Keratinocyte (primary cell): ENCODE results near the gene MIA2.
"Not testable (repeated sequence)": the region's sequence is repeated elsewhere in the genome, so short reads cannot be mapped to it uniquely, and the experiment has no call there.

ENCODE experiments used
- EZH2 ChIP-seq: IDR thresholded peaks from one replicate; pipeline ENCODE4 v1.6.1; 2012; ENCODE audit warnings: inconsistent platforms, mild to moderate bottlenecking, low read length, moderate library complexity
- TF ChIP-seq, protein P1 (sequence below), 3 experiments: IDR thresholded peaks in 1 of 3; conservative IDR thresholded peaks in 1 of 3; optimal IDR thresholded peaks in 1 of 3; 2 replicates in 2 of 3; 3 replicates in 1 of 3; pipeline versions ENCODE3 to v1.5.1; 2011; ENCODE audit warnings: low read length in 3 of 3, mild to moderate bottlenecking in 3 of 3, moderate library complexity in 2 of 3, control low read depth in 1 of 3, inconsistent platforms in 1 of 3; ENCODE audit not compliant: insufficient read depth in 2 of 3; ENCODE audit errors: extremely low read depth in 1 of 3

DNA sequence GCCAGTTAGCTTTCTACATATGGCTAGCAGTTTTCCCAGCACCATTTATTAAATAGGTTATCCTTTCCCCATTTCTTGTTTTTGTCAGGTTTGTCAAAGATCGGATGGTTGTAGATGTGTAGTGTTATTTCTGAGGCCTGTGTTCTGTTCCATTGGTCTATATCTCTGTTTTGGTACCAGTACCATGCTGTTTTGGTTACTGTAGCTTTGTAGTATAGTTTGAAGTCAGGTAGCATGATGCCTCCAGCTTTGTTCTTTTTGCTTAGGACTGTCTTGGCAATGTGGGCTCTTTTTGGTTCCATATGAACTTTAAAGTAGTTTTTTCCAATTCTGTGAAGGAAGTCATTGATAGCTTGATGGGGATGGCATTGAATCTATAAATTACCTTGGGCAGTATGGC, 28.5 kb downstream of the MIA2 start:
- TF ChIP-seq, protein P1, sequence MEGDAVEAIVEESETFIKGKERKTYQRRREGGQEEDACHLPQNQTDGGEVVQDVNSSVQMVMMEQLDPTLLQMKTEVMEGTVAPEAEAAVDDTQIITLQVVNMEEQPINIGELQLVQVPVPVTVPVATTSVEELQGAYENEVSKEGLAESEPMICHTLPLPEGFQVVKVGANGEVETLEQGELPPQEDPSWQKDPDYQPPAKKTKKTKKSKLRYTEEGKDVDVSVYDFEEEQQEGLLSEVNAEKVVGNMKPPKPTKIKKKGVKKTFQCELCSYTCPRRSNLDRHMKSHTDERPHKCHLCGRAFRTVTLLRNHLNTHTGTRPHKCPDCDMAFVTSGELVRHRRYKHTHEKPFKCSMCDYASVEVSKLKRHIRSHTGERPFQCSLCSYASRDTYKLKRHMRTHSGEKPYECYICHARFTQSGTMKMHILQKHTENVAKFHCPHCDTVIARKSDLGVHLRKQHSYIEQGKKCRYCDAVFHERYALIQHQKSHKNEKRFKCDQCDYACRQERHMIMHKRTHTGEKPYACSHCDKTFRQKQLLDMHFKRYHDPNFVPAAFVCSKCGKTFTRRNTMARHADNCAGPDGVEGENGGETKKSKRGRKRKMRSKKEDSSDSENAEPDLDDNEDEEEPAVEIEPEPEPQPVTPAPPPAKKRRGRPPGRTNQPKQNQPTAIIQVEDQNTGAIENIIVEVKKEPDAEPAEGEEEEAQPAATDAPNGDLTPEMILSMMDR (optimal IDR thresholded peaks at IDR 0.05 in 1 of 3, IDR thresholded peaks at IDR 0.05 in 1 of 3, conservative IDR thresholded peaks at IDR 0.05 in 1 of 3; ENCODE audit: extremely low read depth in 1 of 3, insufficient read depth in 2 of 3, low read length in 3 of 3): not testable (repeated sequence)
- TF ChIP-seq EZH2: not testable (repeated sequence)
